Measurements from ENCODE around the gene SRC. TPM values are rescaled to one million over a fixed set of nuclear protein-coding genes. Genes with fewer than 3 reads are reported as not detected.

Gene SRC
- total RNA-seq, 2 donors from 2014 or later: 117 to 121 TPM

DNA sequence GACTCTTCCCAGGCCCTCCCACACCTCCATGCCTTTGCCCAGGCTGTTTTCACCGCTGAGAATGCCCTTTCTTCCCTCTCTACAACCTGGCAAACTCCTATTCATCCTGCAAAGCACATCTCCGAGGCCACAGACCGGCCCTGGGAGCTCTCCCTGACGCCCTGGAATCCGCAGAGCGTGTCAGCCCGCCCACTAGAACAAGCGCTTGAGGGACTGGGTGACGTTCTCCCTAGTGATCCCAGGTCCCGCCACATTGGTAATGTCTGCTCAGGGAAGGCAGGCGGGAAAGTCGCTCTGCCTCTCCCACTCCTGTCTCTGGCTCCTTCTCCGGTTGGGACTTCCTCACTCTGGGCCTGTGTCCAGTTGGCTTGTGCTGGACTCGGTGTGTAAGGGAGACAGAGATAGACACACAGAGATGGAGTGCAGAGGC is 61.6 kb downstream of the SRC start:
- peak in 1 of 2 donors; percentile 37 for DNase-seq
- no peak for ATAC-seq
- intact Hi-C loops (cut with DNase I, micrococcal nuclease): no loop called here

DNA sequence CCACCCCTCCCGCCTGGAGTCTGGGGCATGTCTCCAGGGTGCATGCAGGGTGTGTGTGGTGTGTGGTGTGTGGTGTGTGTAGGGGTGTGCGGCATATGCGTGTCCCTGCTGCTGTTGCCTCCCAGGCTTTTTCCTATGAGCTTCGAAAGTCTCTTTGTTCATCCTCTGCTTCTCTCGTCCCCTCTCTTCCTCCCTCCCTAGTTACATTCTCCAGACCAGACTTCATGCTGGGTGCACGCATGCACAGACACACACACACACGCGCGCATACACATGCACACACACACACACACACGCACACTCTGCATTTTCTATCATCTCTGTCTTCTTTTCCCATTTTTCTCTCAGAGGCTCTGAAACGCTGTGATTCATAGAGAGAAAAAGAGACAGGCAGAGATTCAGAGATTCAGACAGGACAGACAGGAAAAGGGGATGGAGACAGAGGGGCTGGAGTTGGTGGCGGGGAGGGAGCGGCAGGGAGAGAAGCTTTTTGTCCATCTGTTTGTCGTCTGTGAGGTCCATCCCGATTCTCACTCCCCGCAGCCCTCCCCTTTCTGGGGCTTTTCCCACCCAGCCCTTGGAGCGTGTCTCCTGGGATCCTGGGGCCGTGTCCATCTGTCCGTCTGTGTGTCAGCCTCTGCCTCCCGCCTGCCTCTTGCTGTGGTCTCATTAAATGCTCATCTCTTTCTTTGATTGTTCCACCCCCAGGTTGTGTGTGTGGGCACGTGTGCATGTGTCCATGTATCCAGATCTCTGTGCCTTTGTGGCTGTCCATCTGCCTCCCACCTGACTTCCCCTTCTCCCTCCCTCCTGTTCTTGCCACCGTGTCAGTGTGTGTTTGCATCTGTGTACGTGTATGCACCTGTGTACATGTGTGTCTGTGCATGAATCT is 62.6 kb downstream of the SRC start:
- intact Hi-C loops (cut with DNase I, micrococcal nuclease): no loop called here
- ATAC-seq (no peak), DNase-seq (no peak)

DNA sequence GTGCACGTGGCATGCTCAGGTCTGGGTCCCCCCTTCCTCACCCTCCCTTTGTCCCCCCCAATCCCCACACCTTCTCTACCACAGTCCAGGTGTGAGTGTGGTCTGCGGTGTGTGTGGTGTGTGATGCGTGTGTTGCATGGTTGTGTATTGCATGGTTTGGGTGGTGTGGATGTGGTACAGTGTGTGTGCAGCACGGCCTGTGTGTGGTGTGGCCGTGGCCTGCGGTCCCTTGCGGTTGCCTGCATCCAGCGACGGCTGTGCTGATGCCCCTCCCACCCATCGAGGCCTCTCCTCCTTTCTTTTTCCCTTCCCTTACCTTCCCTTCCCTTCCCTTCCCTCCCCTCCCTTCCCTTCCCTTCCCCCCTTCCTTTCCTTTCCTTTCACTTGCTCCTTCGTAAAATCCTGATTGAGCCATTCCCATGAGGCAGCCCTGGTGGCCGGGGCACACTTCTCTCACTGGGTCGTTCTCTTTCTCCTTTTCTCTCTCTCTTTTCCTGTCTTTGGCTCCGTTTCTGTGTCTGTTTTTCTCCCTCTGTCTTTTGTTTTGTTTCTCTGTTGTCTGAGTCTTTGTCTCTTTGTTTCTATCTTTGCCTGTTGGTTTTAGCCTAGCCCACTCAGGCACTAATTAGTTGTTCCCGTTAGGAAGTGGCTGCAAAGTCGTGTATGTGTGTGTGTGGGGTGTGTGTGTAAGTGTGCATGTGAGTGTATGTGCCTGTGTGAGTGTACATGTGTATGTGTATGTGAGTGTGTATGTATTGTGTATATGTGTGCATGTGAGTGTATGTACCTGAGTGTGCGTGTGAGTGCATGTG is 65.7 kb downstream of the SRC start:
- ATAC-seq (peak; percentile 31), DNase-seq (no peak)
- intact Hi-C loops (cut with DNase I, micrococcal nuclease): no loop called here

DNA sequence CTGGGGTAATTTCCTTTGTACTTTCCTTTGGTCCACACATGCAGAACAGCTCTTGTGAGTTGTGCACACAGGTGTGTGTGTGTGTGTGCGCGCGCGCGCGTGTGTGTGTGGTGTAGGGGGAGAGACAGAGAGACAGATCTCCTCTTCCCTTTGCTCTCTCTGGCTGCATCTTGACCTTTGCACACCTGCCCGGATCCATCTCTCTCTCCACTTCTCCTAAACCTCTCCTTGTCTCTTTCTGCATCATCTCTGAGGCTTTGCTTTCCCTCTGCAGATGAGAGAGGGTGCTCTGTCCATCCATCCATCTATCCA is 67.0 kb downstream of the SRC start:
- ATAC-seq (no peak), DNase-seq (no peak)
- intact Hi-C loops (cut with DNase I, micrococcal nuclease): no loop called here

DNA sequence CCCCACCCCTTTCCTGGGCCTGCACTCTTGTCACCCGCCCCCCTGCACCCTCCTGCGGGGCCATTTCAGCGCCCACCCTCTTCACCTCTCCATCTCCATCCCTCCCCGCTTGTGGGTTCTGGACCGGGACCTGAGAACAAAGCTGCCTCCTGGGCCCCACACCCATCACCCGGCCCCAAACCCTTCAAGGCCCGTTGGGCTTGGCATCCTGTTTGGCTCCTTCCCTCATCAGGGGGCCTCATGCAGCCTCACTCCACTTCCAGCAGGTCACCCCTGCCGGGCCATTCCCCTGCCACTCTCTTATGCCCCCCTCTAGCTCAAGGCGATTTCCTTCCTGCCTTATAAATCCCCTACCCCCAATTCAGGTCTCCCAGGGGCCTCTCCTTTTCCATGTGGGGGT is 67.4 kb downstream of the SRC start:
- ATAC-seq (no peak), DNase-seq (no peak)
- intact Hi-C loops (cut with DNase I, micrococcal nuclease): no loop called here

DNA sequence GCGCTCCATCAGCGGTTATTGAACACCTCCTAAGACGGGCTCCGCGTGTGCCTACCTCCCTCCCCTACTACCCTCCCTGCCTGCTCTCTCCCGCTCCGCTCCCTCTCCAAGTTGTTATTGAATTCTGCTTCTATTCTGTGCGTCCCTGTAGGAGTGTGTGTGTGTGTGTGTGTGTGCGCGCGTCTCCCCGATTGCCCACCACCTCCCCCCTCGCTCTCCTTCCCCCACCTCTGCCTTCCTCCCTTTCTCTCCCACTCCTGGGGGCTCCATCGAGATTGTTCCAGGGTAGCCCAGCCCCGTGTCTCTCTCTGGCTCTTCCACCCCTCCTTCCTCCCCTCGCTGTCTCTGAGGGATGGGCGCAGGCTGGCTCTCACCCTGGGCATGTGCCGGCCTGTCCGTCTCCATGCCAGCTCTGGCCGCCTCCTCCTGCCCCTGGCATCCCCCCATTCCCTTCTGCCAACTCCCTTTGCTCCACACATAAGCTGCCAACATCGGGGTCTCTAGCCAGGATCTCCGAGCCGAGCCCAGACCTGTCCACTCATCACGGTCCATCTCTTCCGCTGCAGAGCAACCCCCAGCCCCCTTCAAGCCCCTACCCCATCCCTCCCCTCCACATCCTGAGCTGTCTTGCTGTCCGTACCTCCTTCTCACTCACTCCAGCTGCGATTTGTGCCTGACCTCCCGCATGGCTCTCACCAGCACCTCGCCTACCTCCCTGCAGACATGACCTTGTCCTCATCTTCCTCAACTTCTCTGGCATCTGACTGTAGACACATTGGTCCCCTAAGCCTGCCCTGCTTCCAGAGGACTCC is 68.5 kb downstream of the SRC start:
- DNase-seq: no peak
- ATAC-seq: no peak
- intact Hi-C loops (cut with DNase I, micrococcal nuclease): no loop called here

DNA sequence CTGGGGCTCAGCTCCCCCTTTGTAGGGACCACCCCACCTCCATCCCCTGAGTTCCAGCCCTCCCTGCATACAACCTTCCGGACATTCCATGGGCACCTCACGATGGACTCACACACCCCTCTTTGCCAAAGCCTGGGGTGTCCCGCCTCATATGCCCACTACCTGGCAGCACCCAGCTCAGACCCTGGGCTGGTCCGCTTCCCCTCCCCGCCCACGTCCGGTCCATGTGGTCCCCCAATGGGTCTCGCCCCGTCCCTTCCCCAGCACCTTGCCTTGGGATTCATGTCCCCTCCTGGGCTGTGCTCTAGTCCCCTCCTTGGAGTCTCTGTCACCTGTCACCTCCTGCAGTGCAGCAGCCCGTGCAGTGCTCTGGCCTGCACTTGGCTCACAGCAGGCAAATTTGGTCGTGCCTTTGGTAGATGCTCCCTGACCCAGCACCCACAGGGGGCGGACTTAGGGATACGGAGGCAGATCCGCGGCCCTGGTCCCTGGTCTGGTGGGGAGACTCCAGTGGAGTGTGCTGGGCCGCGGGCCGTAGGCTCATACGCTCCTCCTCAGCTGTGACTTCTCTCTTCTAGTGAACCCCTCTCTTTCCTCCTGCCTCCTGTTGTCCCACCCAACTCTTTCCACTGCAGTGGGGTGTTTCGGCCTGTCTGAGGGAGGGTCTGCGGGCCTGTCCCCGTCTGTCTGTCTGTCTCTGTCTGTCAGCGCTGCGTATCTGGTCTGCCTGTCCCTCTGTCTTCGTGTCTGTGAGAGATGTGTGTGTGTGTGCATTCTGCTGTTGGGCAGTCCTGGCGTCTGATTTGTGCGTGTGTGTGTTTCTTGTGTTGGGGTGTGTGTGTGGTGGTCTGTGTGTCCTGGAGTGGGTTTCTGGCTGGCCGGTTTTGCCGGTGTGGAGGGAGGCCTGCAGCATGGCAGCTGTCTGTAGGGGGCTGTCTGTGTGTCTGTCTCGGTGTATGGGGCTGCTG is 69.5 kb downstream of the SRC start:
- no peak for DNase-seq
- ATAC-seq: no peak
- intact Hi-C loops (cut with DNase I, micrococcal nuclease): no loop called here

DNA sequence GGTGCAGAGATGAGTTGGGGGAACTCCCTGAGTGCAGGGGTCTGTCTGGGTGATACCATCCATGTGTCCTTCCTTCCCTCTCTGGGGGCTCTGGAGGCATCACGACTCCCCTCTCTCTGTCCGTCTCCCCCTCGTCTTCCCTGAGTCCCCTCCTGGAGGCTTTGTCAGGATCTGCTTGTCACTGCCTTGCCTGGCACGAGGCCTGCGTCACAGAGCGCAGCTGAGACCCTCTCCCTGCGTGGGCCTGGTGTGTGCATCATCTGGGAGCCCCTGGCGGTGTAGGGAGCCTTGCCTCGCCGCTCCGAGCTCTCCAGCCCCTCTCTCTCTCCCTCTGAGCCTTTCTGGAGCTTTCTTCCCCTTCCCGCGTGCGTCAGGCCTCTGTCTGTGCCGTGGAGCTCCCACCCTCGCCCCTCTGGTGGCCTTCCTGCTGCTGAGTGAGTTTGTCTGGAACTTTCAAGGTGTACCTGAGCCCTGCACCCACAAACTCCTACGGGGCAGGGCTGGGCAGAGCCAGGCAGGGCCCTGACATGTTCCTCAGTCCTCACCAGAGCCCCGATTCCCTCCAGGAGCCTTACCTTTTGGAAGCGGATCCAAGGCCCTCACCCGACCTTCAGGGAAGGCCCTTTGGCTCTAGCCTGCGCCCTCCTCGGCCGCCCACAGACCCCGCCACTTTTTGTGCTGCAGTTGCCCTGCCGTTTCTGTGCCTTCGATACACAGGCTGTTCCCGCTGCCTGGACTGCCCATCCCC is 70.3 kb downstream of the SRC start:
- intact Hi-C loops (cut with DNase I, micrococcal nuclease): no loop called here
- no peak for ATAC-seq
- no peak for DNase-seq

DNA sequence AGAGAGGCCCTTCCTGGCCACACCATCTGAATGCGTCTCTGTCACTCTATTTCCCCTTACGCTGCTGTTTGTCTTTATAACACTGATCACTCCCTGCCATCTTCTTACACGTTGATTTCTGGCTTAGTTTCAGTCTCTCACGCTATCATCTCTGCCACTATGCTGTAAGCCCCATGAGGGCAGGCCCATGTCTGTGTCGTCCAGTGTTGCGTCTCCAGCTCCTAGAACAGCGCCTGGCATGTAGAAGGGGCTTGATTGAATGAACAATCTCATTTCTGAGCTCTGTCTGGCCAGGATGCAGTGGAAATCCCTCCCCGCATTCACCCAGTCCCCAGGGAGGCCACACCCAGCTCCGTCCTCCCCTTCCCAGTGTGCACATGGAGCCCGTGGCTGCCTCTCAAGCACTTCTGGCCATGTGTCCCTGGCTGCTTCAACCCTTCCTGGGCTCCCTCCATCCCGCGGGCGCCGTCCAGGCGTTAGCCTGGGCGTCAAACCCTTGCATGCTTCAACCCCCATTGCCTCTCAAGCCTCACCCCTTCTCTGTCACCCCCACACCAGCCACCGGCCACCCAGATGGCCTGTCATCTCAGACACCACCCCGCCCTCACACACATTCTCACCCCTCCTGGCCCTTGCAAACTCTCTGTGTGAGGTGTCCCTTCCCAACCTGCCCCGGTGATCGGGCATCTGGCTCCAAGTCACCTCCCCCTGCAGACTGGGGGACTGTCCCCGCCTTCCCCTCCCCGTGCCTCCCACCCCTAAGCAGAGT is 71.1 kb downstream of the SRC start:
- ATAC-seq (no peak), DNase-seq (no peak)
- intact Hi-C loops (cut with DNase I, micrococcal nuclease): no loop called here

DNA sequence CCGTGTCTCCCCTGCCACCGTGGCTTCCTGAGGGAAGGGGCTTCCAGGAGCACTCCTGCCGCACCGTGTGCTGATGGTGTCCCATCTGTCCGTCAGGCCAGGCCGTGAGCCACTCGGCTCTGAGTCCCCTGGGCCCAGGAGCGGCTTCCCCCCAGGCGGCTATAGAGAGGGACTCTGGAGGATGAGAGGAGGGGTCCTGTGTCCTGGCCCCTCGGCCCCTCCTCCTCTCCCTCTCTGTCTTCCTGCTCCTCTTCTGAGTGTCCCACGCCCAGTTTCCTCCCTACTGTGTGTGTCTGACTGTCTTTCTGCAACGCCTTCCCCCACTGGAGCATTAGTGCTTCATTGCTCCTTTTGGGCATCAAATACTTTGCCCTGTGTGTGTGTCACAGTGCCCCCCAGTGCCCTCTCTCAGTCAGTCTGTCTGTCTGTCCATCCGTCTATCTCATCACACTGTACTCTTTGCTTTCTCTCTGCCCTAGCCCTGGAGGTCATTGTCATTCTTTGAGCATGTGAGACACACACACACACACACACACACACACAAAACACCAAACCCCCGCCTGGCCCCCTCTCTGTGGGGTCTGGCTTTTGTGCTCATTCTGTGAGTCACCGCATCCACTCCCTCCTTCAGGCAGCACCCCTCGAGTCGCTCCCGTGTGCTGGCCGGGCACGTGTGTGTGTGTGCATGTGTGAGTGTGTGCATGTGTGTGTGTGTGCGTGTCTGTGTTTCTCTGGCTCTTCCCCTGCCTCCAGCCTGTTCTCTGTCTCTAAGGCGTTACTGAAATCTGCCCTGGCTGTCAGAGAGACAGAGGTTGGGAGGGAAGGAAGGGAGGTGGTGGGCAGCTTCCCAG is 71.9 kb downstream of the SRC start:
- intact Hi-C loops (cut with DNase I, micrococcal nuclease): no loop called here
- ATAC-seq (no peak), DNase-seq (no peak)

DNA sequence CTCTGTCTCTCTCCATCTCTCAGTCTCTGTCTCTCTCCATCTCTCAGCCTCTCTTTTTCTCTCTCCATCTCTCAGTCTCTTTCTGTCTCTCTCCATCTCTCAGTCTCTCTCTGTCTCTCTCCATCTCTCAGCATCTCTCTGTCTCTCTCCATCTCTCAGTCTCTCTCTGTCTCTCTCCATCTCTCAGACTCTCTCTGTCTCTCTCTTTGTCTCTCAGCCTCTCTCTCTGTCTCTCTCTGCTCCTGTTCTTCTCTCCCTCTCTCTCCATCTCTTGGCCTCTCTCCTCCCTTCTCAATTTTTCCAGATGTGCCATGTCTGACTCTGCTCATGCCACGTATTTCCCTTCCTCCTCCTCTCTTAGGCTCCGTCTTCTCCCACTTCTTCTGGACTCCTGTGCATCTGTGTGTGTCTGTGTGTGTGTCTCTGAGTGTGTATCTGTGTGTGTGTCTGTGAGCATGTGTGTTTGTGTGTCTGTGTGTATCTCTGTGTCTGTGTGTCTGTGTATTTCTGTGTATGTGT is 72.7 kb downstream of the SRC start:
- intact Hi-C loops (cut with DNase I, micrococcal nuclease): no loop called here
- no peak for ATAC-seq
- DNase-seq: no peak

DNA sequence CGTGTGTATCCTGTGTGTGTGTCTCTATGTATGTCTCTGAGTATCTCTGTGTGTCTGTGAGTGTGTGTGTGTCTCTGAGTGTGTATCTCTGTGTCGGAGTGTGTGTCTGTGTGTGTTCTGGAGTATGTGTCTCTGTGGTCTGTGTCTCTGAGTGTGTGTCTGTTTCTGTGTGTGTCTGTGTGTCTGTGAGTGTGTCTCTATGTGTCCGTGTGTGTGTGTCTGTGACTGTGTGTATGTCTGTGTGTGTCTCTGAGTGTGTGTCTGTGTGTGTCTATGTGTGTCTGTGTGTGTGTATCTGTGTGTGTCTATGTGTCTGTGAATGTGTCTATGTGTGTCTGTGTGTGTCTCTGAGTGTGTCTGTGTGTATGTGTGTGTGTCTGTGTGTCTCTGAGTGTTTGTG is 73.4 kb downstream of the SRC start:
- intact Hi-C loops (cut with DNase I, micrococcal nuclease): no loop called here
- DNase-seq: no peak
- ATAC-seq: no peak

DNA sequence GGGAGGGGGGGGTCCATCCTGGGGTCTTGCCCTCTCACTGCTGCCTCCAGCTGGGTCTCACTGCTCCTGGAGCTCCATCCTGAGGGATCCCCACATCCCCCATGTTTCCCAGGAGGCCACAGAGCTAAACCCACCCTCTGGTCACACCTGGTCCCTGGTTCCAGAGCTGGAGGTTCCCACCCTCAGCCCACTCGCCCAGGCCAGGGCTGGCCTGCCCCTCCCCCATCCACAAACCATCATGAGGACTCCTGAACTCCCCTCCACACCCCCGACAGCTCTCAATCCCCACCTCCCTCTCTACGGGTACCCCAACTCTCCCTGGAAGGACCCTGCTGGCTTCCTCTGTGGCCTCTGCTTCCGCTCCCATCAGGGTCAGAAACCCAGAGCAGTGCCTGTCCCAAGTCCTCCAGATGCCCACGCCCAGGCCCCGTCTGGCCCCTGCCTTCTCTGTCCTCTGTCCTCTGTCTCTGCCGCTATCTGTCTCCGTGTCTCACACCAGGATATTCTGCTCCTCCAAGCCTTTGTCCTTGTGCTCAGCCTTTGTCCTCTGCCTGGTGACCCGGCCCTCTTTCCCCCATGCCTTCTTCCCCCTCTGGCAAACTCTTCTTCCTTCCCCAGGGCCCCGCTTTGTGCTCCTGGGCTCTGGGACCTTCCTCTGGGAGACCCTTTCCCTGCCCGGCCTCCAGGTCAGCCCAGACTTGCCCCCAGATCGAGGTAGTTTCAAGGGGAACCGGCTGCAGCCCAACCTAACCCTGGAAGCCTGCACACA is 74.0 kb downstream of the SRC start:
- intact Hi-C loops (cut with DNase I, micrococcal nuclease): no loop called here
- DNase-seq: no peak
- no peak for ATAC-seq

DNA sequence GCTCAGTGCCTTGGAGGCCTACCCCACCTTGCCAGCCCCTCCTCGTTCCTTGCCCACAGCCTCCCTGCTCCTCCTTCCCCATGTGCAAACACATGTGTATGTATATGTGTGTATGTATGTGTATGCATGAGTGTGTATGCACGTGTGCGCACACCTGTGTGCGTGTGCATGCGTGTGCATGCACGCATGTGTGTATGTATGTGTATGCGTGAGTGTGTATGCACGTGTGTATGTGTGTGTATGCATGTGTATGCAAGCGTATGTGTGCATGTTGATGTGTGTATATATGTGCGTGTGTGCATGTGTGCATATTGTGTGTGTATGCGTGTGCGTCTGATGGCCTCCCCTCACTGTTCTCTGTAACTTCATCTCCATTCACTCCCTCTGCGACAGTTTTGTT is 74.7 kb downstream of the SRC start:
- intact Hi-C loops (cut with DNase I, micrococcal nuclease): no loop called here
- DNase-seq (no peak), ATAC-seq (no peak)
